ENCODE measurements around the gene TLR1.
"Not testable (repeated sequence)": the region's sequence is repeated elsewhere in the genome, so short reads cannot be mapped to it uniquely, and the experiment has no call there.

The TLR1 gene

GRCh38 chr4:38805530-38806145, 1.0 kb upstream of the TLR1 start:
- DNase-seq, result peak; percentile 23

GRCh38 chr4:38803833-38804653, 548 bp downstream of the TLR1 start:
- no peak for DNase-seq

GRCh38 chr4:38802561-38803355, 1.8 kb downstream of the TLR1 start:
- DNase-seq, result no peak

- DNase-seq, result no peak
Observed at GRCh38 chr4:38800961-38801450, 3.6 kb downstream of the TLR1 start.

- no peak for DNase-seq
Observed at GRCh38 chr4:38800366-38800765, 4.2 kb downstream of the TLR1 start.

DNA sequence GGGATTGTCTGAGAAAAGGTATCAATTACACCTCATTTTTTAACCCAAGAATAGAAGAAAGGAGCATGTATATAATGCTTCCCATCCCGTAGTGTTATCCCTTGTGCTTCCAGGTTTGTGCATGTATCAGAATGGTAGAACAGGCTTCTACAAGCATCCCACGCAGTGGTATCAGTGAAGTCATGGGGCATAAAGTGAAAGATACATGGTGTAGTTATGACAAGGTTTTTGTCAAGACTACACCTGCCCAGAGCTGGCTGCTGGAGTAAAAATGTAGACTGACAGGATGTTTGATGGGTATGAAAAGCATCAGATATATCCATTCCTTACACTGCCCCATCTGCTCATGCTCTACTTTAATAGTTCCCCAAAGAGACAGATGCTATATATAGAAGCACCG, 9.5 kb downstream of the TLR1 start:
- DNase-seq, result no peak

GRCh38 chr4:38794051-38794450, 10.5 kb downstream of the TLR1 start:
- DNase-seq, result no peak

GRCh38 chr4:38791010-38791409, 13.6 kb downstream of the TLR1 start:
- DNase-seq, result no peak

DNA sequence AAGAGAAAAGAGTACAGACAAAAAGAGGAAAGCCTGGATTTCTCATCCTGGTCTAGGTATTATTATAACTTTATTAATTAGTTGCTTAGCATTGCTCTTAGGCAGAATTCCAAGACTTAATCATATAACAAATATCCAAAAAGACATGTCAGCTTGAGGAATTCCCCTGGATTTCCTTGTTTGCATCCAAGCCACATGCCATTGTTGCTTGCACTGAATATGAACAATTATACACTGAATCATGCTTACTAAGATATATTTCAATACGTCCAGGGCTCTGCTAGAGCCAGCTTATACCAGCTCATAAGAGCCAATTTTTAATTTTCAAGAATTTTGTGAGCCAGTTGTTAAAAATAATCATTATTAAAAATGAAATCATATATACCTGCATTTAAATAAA, 16.3 kb downstream of the TLR1 start:
- DNase-seq, result peak; percentile 50

- DNase-seq, result no peak
Observed at GRCh38 chr4:38787693-38788092, 16.9 kb downstream of the TLR1 start.

GRCh38 chr4:38785901-38786402, 18.6 kb downstream of the TLR1 start:
- DNase-seq, result no peak

- no peak for DNase-seq
Observed at GRCh38 chr4:38785041-38785790, 19.4 kb downstream of the TLR1 start.

DNA sequence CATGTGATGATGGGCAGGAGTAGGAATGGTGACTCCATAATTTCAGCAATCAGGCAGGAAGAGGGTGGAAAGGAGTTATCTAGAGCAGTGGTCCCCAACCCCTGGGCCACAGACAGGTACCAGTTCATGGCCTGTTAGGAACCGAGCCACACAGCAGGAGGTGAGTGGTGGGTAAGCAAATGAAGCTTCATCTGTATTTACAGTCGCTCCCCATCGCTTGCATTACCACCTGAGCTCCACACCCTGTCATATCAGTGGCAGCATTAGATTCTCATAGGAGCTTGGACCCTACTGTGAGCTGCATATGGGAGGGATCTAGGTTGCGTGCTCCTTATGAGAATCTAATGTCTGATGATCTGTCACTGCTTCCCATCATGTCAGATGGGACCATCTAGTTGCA, 20.4 kb downstream of the TLR1 start:
- DNase-seq, result no peak

- DNase-seq, result no peak
Observed at GRCh38 chr4:38783109-38783460, 21.5 kb downstream of the TLR1 start.

GRCh38 chr4:38782452-38783108, 22.0 kb downstream of the TLR1 start, which contains the start of gene TLR10:
Gene TLR10 (minus strand): TSS chr4:38782990. CDS start chr4:38775590, 7,400 bp downstream.
- peak; percentile 42 for DNase-seq

GRCh38 chr4:38781854-38782261, 22.7 kb downstream of the TLR1 start:
- no peak for DNase-seq

DNA sequence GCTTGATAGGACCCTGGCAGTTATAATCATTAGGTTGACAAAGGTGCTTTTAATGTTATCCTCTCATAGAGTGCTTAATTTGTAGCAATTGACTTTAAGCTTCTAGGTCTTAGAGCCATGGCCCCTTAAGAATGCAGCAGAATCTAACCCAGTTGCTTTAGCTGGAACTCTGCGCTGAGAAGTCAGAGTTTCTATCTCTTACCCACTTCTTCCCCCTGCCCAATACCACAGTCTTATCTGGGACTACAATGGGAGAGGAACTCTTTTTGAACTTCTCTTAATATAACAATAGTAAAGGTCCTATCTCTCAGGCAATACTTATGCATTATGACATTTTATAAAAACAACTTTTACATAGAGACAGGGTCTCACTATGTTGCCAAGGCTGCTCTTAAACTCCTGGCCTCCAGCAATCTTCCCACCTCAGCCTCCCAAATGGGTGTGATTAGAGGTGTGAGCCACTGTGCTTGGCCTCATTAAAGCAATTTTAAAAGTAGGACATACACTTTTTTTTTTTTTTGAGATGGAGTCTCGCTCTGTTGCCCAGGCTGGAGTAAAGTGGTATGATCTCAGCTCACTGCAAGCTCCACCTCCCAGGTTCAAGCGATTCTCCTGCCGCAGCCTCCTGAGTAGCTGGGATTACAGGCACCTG, 23.6 kb downstream of the TLR1 start:
- no peak for DNase-seq

GRCh38 chr4:38779790-38780189, 24.8 kb downstream of the TLR1 start:
- DNase-seq, result no peak

- DNase-seq, result not testable (repeated sequence)
Observed at GRCh38 chr4:38777925-38778324, 26.7 kb downstream of the TLR1 start.

DNA sequence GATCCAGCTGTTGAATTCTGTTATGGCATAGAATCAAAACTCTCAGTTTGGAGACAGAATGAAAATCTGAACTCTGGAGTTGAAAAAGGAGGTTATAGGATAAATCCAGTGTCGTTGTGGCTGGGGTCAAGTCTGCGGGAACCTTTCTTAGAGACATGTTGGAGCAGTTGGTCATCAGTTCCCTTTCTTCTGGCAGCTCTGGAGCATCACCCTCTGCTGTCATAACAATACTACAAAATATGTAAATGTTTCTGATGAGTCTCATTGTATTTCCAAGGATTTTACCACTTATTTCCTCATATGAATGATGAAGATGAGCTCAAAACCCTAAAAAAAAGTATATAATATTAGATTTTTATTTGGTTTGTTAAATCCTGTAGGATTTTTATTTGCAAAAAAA, 29.3 kb downstream of the TLR1 start:
- DNase-seq, result no peak
